ENCODE data around the gene CENPX.

CENPX gene

DNA sequence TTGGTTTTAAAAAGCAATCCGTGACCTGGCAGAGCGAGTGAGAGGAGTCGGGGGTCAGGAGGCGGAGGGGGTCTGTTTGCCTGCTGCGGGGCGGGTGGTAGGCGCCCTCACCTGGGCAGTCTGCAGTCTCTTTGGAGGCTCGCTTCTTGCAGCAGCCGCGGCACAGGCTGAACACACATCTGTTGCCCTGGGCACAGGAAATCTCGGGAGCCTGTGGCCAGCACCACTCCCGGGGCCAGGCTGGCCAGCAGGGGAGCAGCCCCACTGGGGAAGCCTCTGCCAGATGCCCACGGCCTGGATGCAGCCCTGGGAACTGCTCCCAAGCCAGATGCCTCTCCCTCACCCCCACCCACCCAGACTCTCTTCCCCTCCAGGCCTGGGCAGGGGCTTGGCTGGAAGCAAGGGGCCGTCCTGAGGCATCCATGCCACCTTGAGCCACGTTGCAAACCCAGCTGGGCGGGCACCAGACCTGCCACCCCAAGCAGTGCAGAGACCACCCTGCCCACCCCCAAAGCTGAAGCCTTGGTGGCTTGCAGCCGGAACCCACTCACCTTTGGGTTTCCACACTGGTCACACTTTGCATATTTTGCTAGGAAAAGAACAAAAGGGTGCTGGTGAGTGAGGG lies 35.7 kb upstream of the CENPX start:
- TF ChIP-seq CTCF (IDR thresholded peaks at IDR 0.05), result no peak

DNA sequence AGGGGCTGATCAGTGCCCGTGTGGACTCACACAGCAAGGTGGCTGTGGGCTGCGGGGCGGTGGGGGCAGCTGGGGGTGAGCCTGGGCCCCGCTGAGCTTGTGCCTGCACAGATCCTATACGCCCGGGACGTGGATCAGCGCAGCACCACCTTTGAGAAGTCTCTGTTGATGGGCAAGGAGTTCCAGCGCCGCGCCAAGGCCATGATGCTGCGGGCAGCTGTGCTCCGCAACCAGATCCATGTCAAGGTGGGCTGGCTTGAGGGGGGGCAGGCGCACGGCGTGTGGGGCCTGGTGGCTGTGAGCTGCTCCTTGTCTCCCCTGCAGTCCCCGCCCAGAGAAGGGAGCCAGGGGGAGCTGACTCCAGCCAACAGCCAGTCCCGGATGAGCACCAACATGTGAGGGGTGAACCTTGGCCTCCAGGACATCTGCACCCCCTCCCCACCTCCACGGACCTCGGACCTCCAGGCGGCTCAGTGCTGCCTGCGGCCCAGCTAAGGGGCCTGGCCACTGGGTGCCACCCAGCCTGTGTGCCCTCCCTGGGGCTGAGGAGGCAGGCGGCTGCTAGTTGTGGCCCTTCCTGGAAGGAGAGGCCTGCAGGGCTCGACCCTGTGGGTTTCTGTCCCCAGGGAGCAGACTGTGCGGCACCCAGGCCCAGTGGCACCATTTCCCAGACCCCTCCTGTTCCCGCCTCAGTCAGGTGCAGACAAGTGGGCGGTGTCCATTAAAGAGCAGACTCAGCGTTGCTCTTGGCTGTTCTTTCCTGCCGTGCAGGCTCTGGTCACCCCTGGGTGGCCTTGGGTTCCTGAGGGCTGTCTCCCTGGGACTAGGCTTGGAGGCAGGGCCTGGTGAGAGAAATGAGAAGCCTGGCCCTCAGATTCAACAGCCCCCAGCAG lies 34.3 kb upstream of the CENPX start:
- no peak for TF ChIP-seq CTCF (IDR thresholded peaks at IDR 0.05)

DNA sequence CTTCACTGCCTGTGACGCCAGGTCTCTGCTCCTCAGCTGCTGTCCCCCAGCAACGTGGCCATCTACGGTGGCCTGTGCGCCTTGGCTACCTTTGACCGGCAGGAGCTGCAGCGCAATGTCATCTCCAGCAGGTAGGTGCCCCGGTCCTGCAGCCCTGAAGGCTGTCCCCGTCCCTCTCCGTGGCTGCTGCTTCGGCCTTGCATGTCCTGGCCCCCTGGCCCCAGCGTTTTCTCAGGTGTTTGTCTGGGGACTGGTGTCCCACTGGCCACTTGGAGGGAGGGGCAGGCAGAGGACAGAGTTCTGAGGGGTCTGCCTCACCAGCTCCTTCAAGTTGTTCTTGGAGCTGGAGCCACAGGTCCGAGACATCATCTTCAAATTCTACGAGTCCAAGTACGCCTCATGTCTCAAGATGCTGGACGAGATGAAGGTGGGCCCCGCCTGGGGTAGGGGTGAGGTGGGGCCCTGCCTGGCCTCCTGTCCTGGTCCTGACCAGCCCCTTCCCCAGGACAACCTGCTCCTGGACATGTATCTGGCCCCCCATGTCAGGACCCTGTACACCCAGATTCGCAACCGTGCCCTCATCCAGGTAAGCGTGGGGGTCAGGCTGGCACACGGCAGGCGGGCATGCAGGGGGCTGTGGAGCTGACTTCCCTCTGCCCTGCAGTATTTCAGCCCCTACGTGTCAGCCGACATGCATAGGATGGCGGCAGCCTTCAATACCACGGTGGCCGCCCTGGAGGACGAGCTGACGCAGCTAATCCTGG lies 33.5 kb upstream of the CENPX start:
- no peak for TF ChIP-seq CTCF (IDR thresholded peaks at IDR 0.05)

DNA sequence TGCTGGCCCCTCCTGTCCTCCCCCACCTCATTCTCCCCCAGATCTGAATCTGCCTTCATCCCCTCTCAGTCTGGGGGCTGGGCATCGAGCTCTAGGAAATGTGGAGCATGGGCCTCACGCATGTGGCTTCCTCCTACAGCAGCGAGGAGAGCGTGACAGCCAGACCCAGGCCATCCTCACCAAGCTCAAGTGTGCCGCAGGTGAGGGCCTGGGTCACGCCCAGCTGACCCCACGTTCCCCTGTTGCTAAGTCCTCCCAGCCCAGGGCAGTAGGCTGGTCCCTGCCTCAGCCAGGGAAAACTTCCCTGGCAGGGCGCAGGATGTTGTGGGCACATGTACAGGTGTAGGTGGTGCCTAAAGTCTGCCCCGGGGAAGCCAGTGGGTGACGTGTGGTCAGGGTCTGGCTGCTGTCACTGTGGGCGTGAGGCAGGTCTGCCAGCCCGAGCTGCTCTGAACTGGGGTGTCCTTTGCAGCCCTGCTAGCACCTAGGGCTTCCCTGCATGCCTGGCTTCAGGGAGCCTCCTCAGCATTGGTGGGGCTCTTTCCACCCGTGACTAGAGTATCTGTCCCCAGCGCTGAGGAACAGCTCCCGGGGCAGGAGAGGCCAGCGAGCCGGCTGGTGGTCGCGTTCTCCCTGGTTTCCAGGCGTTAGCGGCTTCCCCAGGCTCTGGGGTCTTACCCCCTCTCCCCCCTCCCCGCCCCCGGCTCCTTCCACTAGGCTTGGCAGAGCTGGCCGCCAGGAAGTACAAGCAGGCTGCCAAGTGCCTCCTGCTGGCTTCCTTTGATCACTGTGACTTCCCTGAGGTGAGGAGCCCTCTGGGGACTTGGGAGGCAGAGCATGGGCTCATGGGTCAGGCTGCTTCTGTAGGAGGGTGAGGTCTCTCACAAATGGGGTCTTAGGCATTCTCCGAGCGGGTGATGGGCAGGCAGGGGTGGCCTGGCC lies 32.6 kb upstream of the CENPX start:
- TF ChIP-seq CTCF (IDR thresholded peaks at IDR 0.05), result no peak

- TF ChIP-seq CTCF (IDR thresholded peaks at IDR 0.05), result no peak
Measured at GRCh38 chr17:82054351-82055022, 31.8 kb upstream of the CENPX start.

DNA sequence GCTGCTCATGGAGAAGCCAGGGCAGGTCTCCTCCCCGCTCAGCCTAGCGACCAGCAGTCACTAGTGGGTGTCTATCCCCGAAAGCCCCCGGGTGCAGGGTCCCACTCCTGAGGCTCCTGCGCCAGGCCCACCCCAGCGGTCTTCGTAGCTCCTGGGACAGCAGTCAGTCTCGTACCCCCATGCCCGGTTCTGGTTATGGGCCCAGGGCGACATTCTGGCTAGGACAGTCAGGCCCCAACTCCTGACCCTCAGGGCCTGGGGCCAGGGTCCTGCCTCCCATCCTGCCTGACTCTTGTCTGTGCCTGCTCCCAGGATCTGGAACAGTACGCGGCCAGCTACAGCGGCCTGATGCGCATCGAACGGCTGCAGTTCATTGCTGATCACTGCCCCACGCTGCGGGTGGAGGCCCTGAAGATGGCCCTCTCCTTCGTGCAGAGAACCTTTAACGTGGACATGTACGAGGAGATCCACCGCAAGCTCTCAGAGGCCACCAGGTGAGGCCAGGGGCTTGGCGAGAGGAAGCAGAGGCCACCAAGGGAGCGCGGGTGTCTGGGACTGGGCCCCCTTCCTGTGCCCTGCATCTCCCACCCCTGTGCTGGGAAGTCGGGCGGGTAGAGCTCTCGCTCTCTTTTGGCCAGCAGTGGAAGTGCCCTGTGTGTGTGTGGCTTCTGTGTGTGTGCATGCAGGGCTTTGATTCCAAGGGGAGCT lies 31.0 kb upstream of the CENPX start:
- TF ChIP-seq CTCF (IDR thresholded peaks at IDR 0.05), result no peak

Measured in LNCAP (cell line).